Peyer's patch (tissue), 4 donors: ENCODE measurements around the gene DPF3. TPM values are rescaled to one million over a fixed set of nuclear protein-coding genes. Genes with fewer than 3 reads are reported as not detected.

Experiments used
- DNase-seq, 3 donors: peaks; one replicate each; pipeline ENCODE4 v3.0.0-alpha.2; 2017 to 2019
- H3K27ac ChIP-seq, 4 donors: fragments of 200-600 bp; sonication (generic); one replicate each; pipeline ENCODE4 v1.5.1; 2016 to 2019
- H3K27me3 ChIP-seq, 2 donors: fragments of 200-600 bp; sonication (generic); one replicate each; pipeline ENCODE4 v1.5.1; 2019
- H3K36me3 ChIP-seq, 3 donors: fragments of 200-600 bp; sonication (generic); one replicate each; pipeline ENCODE4 v1.5.1; 2016 to 2019
- H3K4me1 ChIP-seq, 4 donors: fragments of 200-600 bp; sonication (generic); one replicate each; pipeline ENCODE4 v1.5.1; 2016 to 2019
- H3K4me3 ChIP-seq, 4 donors: fragments of 200-600 bp; sonication (generic); 1 replicate in 3 of 4; 2 replicates in 1 of 4; pipeline ENCODE4 v1.5.1; 2016 to 2019; ENCODE audit warnings: mild to moderate bottlenecking in 1 of 4
- H3K9me3 ChIP-seq, 4 donors: fragments of 200-600 bp; sonication (generic); one replicate each; pipeline ENCODE4 v1.5.1; 2016 to 2019; ENCODE audit warnings: mild to moderate bottlenecking in 1 of 4
- CTCF ChIP-seq, 6 experiments: fragments of 450-650 bp in 4 of 6; fragments of 200-600 bp in 2 of 6; sonication (generic) in 1 of 6; IDR thresholded peaks; one replicate each; pipeline ENCODE4 v1.5.1; 2017 to 2019; ENCODE audit warnings: antibody characterized with exemption in 6 of 6, mild to moderate bottlenecking in 3 of 6, moderate library complexity in 1 of 6
- POLR2A ChIP-seq, 2 donors: fragments of 450-650 bp; IDR thresholded peaks; one replicate each; pipeline ENCODE4 v1.5.1; 2017; ENCODE audit warnings: antibody characterized with exemption in 2 of 2, mild to moderate bottlenecking in 2 of 2, moderate library complexity in 2 of 2
- total RNA-seq, 4 donors: library from RNA; depleted of rRNA; stranded (reverse); fragments of >200 nt; gene quantifications; one replicate each; pipeline ENCODE4 v1.1.0, GENCODE V29; 2016

Gene DPF3
- total RNA-seq, 4 donors from 2014 or later: 10.7 to 25.6 (median 17.9) TPM

GRCh38 chr14:72924337-72924736, 30.4 kb upstream of the DPF3 start:
- no peaks in the 10 kb centered on the region for H3K27me3 ChIP-seq
- no peaks in the 10 kb centered on the region for H3K4me1 ChIP-seq
- DNase-seq: no peak
- TF ChIP-seq POLR2A (IDR thresholded peaks at IDR 0.05): no peak
- H3K36me3 ChIP-seq: no peaks in the 10 kb centered on the region
- no peak overlapping the region for H3K4me3 ChIP-seq
- no peaks in the 10 kb centered on the region for H3K9me3 ChIP-seq
- H3K27ac ChIP-seq: no peak overlapping the region

- no peak for DNase-seq
- no peak for TF ChIP-seq POLR2A (IDR thresholded peaks at IDR 0.05)
- TF ChIP-seq CTCF (IDR thresholded peaks at IDR 0.05): no peak
- H3K27ac ChIP-seq: no peak overlapping the region
- no peak overlapping the region for H3K4me3 ChIP-seq
- H3K4me1 ChIP-seq: no peaks in the 10 kb centered on the region
- no peaks in the 10 kb centered on the region for H3K9me3 ChIP-seq
- H3K27me3 ChIP-seq: no peaks in the 10 kb centered on the region
- no peaks in the 10 kb centered on the region for H3K36me3 ChIP-seq
Observed at GRCh38 chr14:72921396-72921795, 27.5 kb upstream of the DPF3 start.

GRCh38 chr14:72920008-72920407, 26.1 kb upstream of the DPF3 start:
- no peaks in the 10 kb centered on the region for H3K36me3 ChIP-seq
- no peak for TF ChIP-seq POLR2A (IDR thresholded peaks at IDR 0.05)
- TF ChIP-seq CTCF (IDR thresholded peaks at IDR 0.05): no peak

GRCh38 chr14:72917094-72917802, 23.3 kb upstream of the DPF3 start:
- Histone ChIP-seq H3K27ac (no peak overlapping the region), H3K4me1 (no peaks in the 10 kb centered on the region), H3K36me3 (no peaks in the 10 kb centered on the region), H3K4me3 (no peak overlapping the region), H3K9me3 (no peaks in the 10 kb centered on the region), H3K27me3 (no peaks in the 10 kb centered on the region)
- no peak for DNase-seq
- TF ChIP-seq CTCF (IDR thresholded peaks at IDR 0.05) (no peak), POLR2A (IDR thresholded peaks at IDR 0.05) (no peak)

More at GRCh38 chr14:72920008-72920407, 26.1 kb upstream of the DPF3 start:
- Histone ChIP-seq H3K4me1 (no peaks in the 10 kb centered on the region), H3K27me3 (no peaks in the 10 kb centered on the region), H3K9me3 (no peaks in the 10 kb centered on the region), H3K4me3 (no peak overlapping the region), H3K27ac (no peak overlapping the region)
- no peak for DNase-seq

- no peak for DNase-seq
- Histone ChIP-seq H3K4me1 (no peaks in the 10 kb centered on the region), H3K9me3 (no peaks in the 10 kb centered on the region), H3K27me3 (no peaks in the 10 kb centered on the region), H3K27ac (no peak overlapping the region), H3K36me3 (no peaks in the 10 kb centered on the region), H3K4me3 (no peak overlapping the region)
- TF ChIP-seq POLR2A (IDR thresholded peaks at IDR 0.05) (no peak), CTCF (IDR thresholded peaks at IDR 0.05) (no peak)
Observed at GRCh38 chr14:72916174-72916573, 22.3 kb upstream of the DPF3 start.

- H3K4me1 ChIP-seq: no peaks in the 10 kb centered on the region
- TF ChIP-seq CTCF (IDR thresholded peaks at IDR 0.05) (no peak), POLR2A (IDR thresholded peaks at IDR 0.05) (no peak)
- no peaks in the 10 kb centered on the region for H3K36me3 ChIP-seq
- H3K4me3 ChIP-seq: no peak overlapping the region
- no peak overlapping the region for H3K27ac ChIP-seq
- DNase-seq: no peak
- H3K9me3 ChIP-seq: no peaks in the 10 kb centered on the region
- H3K27me3 ChIP-seq: no peaks in the 10 kb centered on the region
Observed at GRCh38 chr14:72913809-72914208, 19.9 kb upstream of the DPF3 start.
